HepG2 (cell line): Measurements from ENCODE around the gene ARHGAP25. TPM values are rescaled to one million over a fixed set of nuclear protein-coding genes. Genes with fewer than 3 reads are reported as not detected.

Experiments used
- ATAC-seq: fragments of 200-7000 bp; cut with Tn5 transposase; 3 replicates; pipeline ENCODE4 v1.9.1; 2020; ENCODE audit warnings: mild to moderate bottlenecking, moderate library complexity
- BruUV-seq: library from RNA; stranded (reverse); fragments of 400-500 nt; replicated peaks from 2 replicates; lab custom pipeline; 2021; lab: Mats Ljungman, UMichigan
- CTCF ChIA-PET: fragments of 300-600 bp; formaldehyde crosslinking; extraction: SDS; loops from one replicate; lab custom pipeline; 2021; ENCODE audit warnings: low total read pairs, inconsistent platforms, low intra/inter-chr PET ratio; lab: Yijun Ruan, JAX
- POLR2A ChIA-PET: fragments of 350-600 bp; sonication (Branson Sonifier 250); formaldehyde crosslinking; loops from one replicate; lab custom pipeline; 2020; ENCODE audit warnings: antibody characterized with exemption, inconsistent platforms; lab: Yijun Ruan, JAX
- DNase-seq: peaks from one replicate; pipeline ENCODE4 v3.0.0-alpha.2; 2015; ENCODE audit warnings: low spot score
- FAIRE-seq: peaks from 3 replicates; lab custom pipeline; 2011; peaks lifted over from hg19 to GRCh38; lab: Jason Lieb, UNC
- H2AFZ ChIP-seq: one replicate; pipeline ENCODE4 v1.6.1; 2011; ENCODE audit warnings: low read length, inconsistent platforms
- H3K27ac ChIP-seq: fragments of 300-600 bp; 3 replicates; pipeline ENCODE4 v1.8.0; 2011; ENCODE audit warnings: mixed run types, mild to moderate bottlenecking, mixed read lengths, low read length, inconsistent platforms; ENCODE audit not compliant: insufficient read depth; ENCODE audit errors: extremely low read length
- H3K27me3 ChIP-seq, 2 experiments: fragments of 200-600 bp in 1 of 2; 2 replicates in 1 of 2; 3 replicates in 1 of 2; pipeline versions ENCODE4 v1.6.0 to v1.8.0; 2011; ENCODE audit warnings: low read length in 2 of 2, mild to moderate bottlenecking in 2 of 2, moderate library complexity in 2 of 2, inconsistent platforms in 1 of 2; ENCODE audit not compliant: insufficient read depth in 2 of 2, control insufficient read depth in 1 of 2
- H3K36me3 ChIP-seq, 2 experiments: fragments of 200-600 bp in 1 of 2; replicated peaks in 1 of 2; 2 replicates in 1 of 2; 3 replicates in 1 of 2; pipeline versions ENCODE4 v1.5.1 to v1.8.0; 2011; ENCODE audit warnings: low read length in 2 of 2, inconsistent platforms in 1 of 2; ENCODE audit not compliant: insufficient read depth in 2 of 2, control insufficient read depth in 1 of 2
- H3K4me1 ChIP-seq: 2 replicates; pipeline ENCODE4 v1.5.1; 2012; ENCODE audit warnings: low read length, inconsistent platforms; ENCODE audit not compliant: insufficient read depth
- H3K4me2 ChIP-seq: 2 replicates; pipeline ENCODE4 v1.6.0; 2011; ENCODE audit warnings: low read depth, low read length, inconsistent platforms
- H3K4me3 ChIP-seq, 3 experiments: fragments of 200-600 bp in 1 of 3; sonication (generic), shearing (Covaris generic) in 1 of 3; replicated peaks in 1 of 3; 2 replicates each; pipeline ENCODE4 v1.5.1; 2011 to 2016; ENCODE audit warnings: low read length in 3 of 3, inconsistent platforms in 2 of 3, low read depth in 2 of 3, mild to moderate bottlenecking in 2 of 3, control low read depth in 1 of 3, mixed read lengths in 1 of 3; ENCODE audit not compliant: insufficient read depth in 1 of 3
- H3K79me2 ChIP-seq: one replicate; pipeline ENCODE4 v1.6.1; 2011; ENCODE audit warnings: low read length, inconsistent platforms; ENCODE audit not compliant: insufficient read depth
- H3K9ac ChIP-seq: 2 replicates; pipeline ENCODE4 v1.6.0; 2011; ENCODE audit warnings: mild to moderate bottlenecking, low read depth, low read length, inconsistent platforms; ENCODE audit not compliant: insufficient read depth
- H3K9me3 ChIP-seq: 2 replicates; pipeline ENCODE4 v1.5.1; 2012; ENCODE audit warnings: mild to moderate bottlenecking, low read length
- H4K20me1 ChIP-seq: 2 replicates; pipeline ENCODE4 v1.6.0; 2011; ENCODE audit warnings: inconsistent platforms, mild to moderate bottlenecking, low read length, moderate library complexity; ENCODE audit not compliant: insufficient read depth
- CEBPB ChIP-seq: IDR thresholded peaks from 2 replicates; pipeline ENCODE4 v1.6.1; 2011; ENCODE audit warnings: low read depth, low read length, improper control_type of control experiment, borderline replicate concordance
- ETV6 ChIP-seq: sonication (generic); formaldehyde crosslinking; conservative IDR thresholded peaks from 2 replicates; pipeline ENCODE4 v1.4.0; 2020; ENCODE audit warnings: missing genetic modification reagents
- HNRNPL ChIP-seq: fragments of 200-400 bp; formaldehyde crosslinking; IDR thresholded peaks from 2 replicates; pipeline ENCODE4 v1.6.1; 2017; ENCODE audit warnings: mild to moderate bottlenecking, low read depth, low read length
- POLR2AphosphoS5 ChIP-seq: IDR thresholded peaks from 2 replicates; pipeline ENCODE4 v1.6.1; 2012; ENCODE audit warnings: low read depth, low read length
- SPEN ChIP-seq: sonication (generic); formaldehyde crosslinking; IDR thresholded peaks from 2 replicates; pipeline ENCODE4 v1.5.1; 2020; ENCODE audit warnings: low read depth, mild to moderate bottlenecking, missing genetic modification reagents
- TARDBP ChIP-seq: sonication (generic); formaldehyde crosslinking; IDR thresholded peaks from 2 replicates; pipeline ENCODE4 v1.8.0; 2022; ENCODE audit warnings: mild to moderate bottlenecking, missing genetic modification reagents
- ZNF652 ChIP-seq: IDR thresholded peaks from 2 replicates; pipeline ENCODE4 v1.6.1; 2016; ENCODE audit warnings: low read depth, borderline replicate concordance
- WGBS: methylation state at CpG from one replicate; pipeline ENCODE4 v1.1.6; 2017; ENCODE audit warnings: low lambda C conversion rate; 5-methylcytosine and 5-hydroxymethylcytosine counted together
- in situ Hi-C: cut with HindIII; loops from 2 replicates; pipeline ENCODE4 v1.10.0; 2017; ENCODE audit warnings: low pct_unique_long_range_greater_than_20kb; ENCODE audit not compliant: extremely low pct_ligation_motif_present
- intact Hi-C: fragments of 100-400 bp; cut with micrococcal nuclease; formaldehyde crosslinking; loops from one replicate; pipeline ENCODE4 v1.10.0; 2022; ENCODE audit not compliant: unreplicated experiment
- polyA plus RNA-seq, 8 experiments: library from polyadenylated mRNA; depleted of rRNA in 3 of 8; stranded (reverse) in 7 of 8; unstranded in 1 of 8; fragments of >200 nt; fragmentation: Illumina TruSeq in 4 of 8; extraction: Trizol in 4 of 8; gene quantifications; 2 replicates each; pipeline versions ENCODE4 v1.2.1 to v1.2.3, GENCODE V29; 2011 to 2016; ENCODE audit warnings: low read depth in 4 of 8, missing spikeins in 1 of 8, mixed read lengths in 1 of 8; ENCODE audit not compliant: insufficient read depth in 1 of 8
- total RNA-seq, 5 experiments: library from RNA; depleted of rRNA; stranded (reverse); fragments of >200 nt; fragmentation: Illumina TruSeq; extraction: Trizol; gene quantifications; 2 replicates each; pipeline ENCODE4 v1.2.3, GENCODE V29; 2016; ENCODE audit warnings: low read depth in 1 of 5
- TF ChIP-seq, protein P1 (sequence below): sonication (generic); formaldehyde crosslinking; IDR thresholded peaks from 2 replicates; pipeline ENCODE4 v1.8.1; 2023; ENCODE audit warnings: missing genetic modification reagents, inconsistent platforms, borderline replicate concordance

ARHGAP25 gene
- total and polyA plus RNA-seq, 2 of the 13 experiments (the other 11 are each of a cell fraction or from before 2014, with no cell fraction given): not detected

DNA sequence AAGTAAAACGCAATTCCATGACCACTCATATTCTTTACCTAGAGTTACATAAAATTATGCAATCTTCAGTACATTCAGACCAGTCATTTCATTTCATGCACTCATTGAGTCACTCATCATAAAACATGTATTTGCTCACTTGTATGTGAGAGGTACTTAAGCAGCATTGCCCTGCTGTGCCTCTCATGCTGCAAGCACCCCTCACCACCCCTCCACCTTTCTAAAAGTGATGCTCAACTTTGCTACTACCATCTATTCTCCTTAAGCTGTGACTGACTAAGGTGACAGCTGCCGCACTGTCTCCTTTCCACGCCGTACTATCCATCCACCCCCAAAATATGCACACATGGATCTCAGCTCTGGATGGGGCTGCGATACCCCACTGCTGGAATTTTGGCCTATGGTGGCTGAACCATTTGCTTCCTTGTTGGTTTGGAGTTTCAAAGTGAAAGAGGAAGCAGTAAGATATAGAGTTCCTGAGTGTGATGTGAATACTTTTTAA, 7.2 kb downstream of the ARHGAP25 start:
- in situ Hi-C loops (no loop called here), intact Hi-C loops (no loop called here)
- BruUV-seq: no TSS peak
- Histone ChIP-seq H3K4me1 (no peaks in the 10 kb centered on the region), H3K36me3 (no peaks in the 10 kb centered on the region), H2AFZ (no peak overlapping the region), H3K27ac (no peak overlapping the region), H3K79me2 (no peaks in the 10 kb centered on the region), H4K20me1 (no peaks in the 10 kb centered on the region), H3K27me3 (peaks cover 0 to 15% of the 10 kb centered on the region in 2 experiments; a peak in 1 of 5 replicates), H3K9me3 (no peaks in the 10 kb centered on the region), H3K9ac (no peak overlapping the region), H3K4me2 (no peak overlapping the region), H3K4me3 (no peak overlapping the region)
- ATAC-seq (no peak), FAIRE-seq (no peak), DNase-seq (no peak)
- no peak for TF ChIP-seq POLR2AphosphoS5
- TF ChIP-seq CEBPB: peak; percentile 27; the same call in 1 of the 2 replicates
- 33% methylated on average over 5 of the region's 5 CpGs for WGBS
- ChIA-PET CTCF (no interaction called here), POLR2A (no interaction called here)

DNA sequence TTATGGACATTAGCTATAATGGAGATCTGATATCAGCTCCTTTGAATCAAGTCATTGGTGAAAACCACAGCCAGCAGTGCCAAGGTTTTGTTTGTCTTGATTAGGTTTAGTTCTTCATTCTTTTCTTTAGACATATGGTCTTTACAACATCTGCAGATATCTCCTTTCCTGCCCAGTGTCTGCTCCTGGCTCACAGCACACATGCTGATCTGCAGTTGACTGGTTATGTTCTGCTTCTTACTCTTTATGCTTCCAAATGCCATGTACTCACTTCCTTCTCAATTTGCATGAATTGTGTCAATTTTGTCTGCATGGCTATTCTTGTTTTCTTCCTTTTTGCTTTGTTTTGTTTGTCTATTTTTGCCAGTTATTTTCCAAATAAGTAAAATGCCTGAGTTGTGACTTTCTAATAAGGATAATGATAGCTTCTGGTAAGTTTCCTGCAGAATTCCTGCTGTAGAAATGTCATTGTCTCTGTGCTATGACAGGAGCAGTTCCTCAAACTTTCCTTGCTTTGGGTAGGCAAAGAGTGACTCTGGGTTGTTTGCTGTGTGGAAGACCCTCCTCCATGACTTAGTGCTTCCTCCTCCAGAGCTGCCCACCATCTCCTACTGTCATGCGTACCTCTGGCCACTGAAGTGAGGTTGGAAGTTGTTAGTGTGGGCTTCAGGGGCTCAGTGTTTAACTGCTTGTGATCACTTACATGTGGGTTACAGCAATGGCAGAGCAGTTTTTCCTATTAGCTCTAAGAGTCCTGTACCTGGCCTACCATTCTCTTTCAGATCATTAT, 8.2 kb downstream of the ARHGAP25 start:
- FAIRE-seq (peak; percentile 42), DNase-seq (no peak), ATAC-seq (no peak)
- no peak overlapping the region for H3K27ac ChIP-seq
- BruUV-seq: no TSS peak
- TF ChIP-seq ZNF652 (CRISPR knock-in tag): no peak
- TF ChIP-seq SPEN (CRISPR knock-in tag): no peak
- TF ChIP-seq ETV6 (CRISPR knock-in tag): no peak
- no peak for TF ChIP-seq TARDBP
- TF ChIP-seq HNRNPL: no peak
- TF ChIP-seq, protein P1, sequence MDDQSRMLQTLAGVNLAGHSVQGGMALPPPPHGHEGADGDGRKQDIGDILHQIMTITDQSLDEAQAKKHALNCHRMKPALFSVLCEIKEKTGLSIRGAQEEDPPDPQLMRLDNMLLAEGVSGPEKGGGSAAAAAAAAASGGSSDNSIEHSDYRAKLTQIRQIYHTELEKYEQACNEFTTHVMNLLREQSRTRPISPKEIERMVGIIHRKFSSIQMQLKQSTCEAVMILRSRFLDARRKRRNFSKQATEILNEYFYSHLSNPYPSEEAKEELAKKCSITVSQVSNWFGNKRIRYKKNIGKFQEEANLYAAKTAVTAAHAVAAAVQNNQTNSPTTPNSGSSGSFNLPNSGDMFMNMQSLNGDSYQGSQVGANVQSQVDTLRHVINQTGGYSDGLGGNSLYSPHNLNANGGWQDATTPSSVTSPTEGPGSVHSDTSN (CRISPR knock-in tag): no peak
- no peaks in the 10 kb centered on the region for H4K20me1 ChIP-seq
- intact Hi-C loops: no loop called here
- no peaks in the 10 kb centered on the region for H3K79me2 ChIP-seq
- no peak overlapping the region for H3K4me2 ChIP-seq
- 8% methylated on average over 1 of the region's 1 CpG for WGBS
- ChIA-PET POLR2A (no interaction called here), CTCF (no interaction called here)
- H3K4me3 ChIP-seq: no peak overlapping the region
- in situ Hi-C loops: no loop called here
- H3K9ac ChIP-seq: no peak overlapping the region
- no peaks in the 10 kb centered on the region for H3K4me1 ChIP-seq
- H2AFZ ChIP-seq: no peak overlapping the region
- H3K27me3 ChIP-seq: peaks cover 0 to 22% of the 10 kb centered on the region in 2 experiments; a peak in 2 of 5 replicates
- no peaks in the 10 kb centered on the region for H3K9me3 ChIP-seq
- H3K36me3 ChIP-seq: no peaks in the 10 kb centered on the region
